Measurements from ENCODE around the gene KRT86. TPM values are rescaled to one million over a fixed set of nuclear protein-coding genes. Genes with fewer than 3 reads are reported as not detected.

KRT86 gene
- polyA plus RNA-seq, 2 of the 4 experiments (the other 2 are of a cell fraction): 23.5 to 378 TPM

GRCh38 chr12:52252728-52253343, 21.6 kb upstream of the KRT86 start:
- peaks cover 83% of the 10 kb centered on the region for H3K4me1 ChIP-seq
- ATAC-seq (peak in 1 of 2 experiments; percentile 0; a peak in 3 of 6 replicates), DNase-seq (ENCODE audit: low read depth in 1 of 2, low spot score in 1 of 2) (peak; percentile 43 to 79), FAIRE-seq (peak; percentile 70)
- no peak overlapping the region for H3K4me2 ChIP-seq
- no peaks in the 10 kb centered on the region for H3K9me3 ChIP-seq
- WGBS (ENCODE audit: missing lambda C conversion rate): 76% methylated on average over 11 of the region's 11 CpGs
- peak overlapping the region; percentile 69 to 97 for H3K27ac ChIP-seq
- ChIA-PET POLR2A (interaction anchor here (1.1 to 18.5 kb wide), 9 partner anchors 9 to 627 kb away, joined by 3 to 383 read pairs (median 6); partner anchors contain the start of gene KRT86), CTCF (interaction anchor here (0.6 to 14.8 kb wide), 32 partner anchors 8 to 627 kb away, joined by 3 to 321 read pairs (median 8); partner anchors contain the start of genes KRT7 and KRT86)
- H3K4me3 ChIP-seq: no peak overlapping the region
- no peak for TF ChIP-seq HOXB5 (CRISPR knock-in tag; IDR thresholded peaks at IDR 0.05)
- TF ChIP-seq GATA3 (IDR thresholded peaks at IDR 0.05; ENCODE audit: borderline replicate concordance): no peak
- TF ChIP-seq KDM1A (IDR thresholded peaks at IDR 0.05; ENCODE audit: low read depth): no peak
- TF ChIP-seq HOXA7 (CRISPR knock-in tag; IDR thresholded peaks at IDR 0.05): peak; percentile 82; the same call in 1 of the 2 replicates
- TF ChIP-seq TFCP2L1 (CRISPR knock-in tag; IDR thresholded peaks at IDR 0.05): peak; percentile 67; the same call in 1 of the 2 replicates
- TF ChIP-seq ZSCAN20 (CRISPR knock-in tag; IDR thresholded peaks at IDR 0.05): 0 out of 2 replicates have a peak, but pooled peaks have one; percentile 14
- no peak for TF ChIP-seq RCOR1 (IDR thresholded peaks at IDR 0.05; ENCODE audit: low read depth, low read length)
- no peak for TF ChIP-seq PHF8 (IDR thresholded peaks at IDR 0.05; ENCODE audit: borderline replicate concordance, low read depth)
- TF ChIP-seq SREBF2 (IDR thresholded peaks at IDR 0.05): no peak
- no peak for TF ChIP-seq KDM5A (IDR thresholded peaks at IDR 0.05)
- TF ChIP-seq ZFP36 (IDR thresholded peaks at IDR 0.05; ENCODE audit: borderline replicate concordance, partially characterized antibody): no peak
- no peak for TF ChIP-seq HOXB13 (CRISPR knock-in tag; IDR thresholded peaks at IDR 0.05; ENCODE audit: low read depth)
- peak; percentile 43; the same call in 1 of the 2 replicates for TF ChIP-seq POLR2AphosphoS2 (conservative IDR thresholded peaks at IDR 0.05; ENCODE audit: low read length)
- TF ChIP-seq BHLHE40 (IDR thresholded peaks at IDR 0.05; ENCODE audit: low read depth, low read length): no peak
- TF ChIP-seq JUN (IDR thresholded peaks at IDR 0.05): peak in 1 of 2 experiments; percentile 20; a peak in 2 of 5 replicates
- TF ChIP-seq FOSB (CRISPR knock-in tag; IDR thresholded peaks at IDR 0.05): peak; percentile 92
- TF ChIP-seq ATOH8 (CRISPR knock-in tag; IDR thresholded peaks at IDR 0.05; ENCODE audit: low read depth): 0 out of 2 replicates have a peak, but pooled peaks have one; percentile 22
- no peak for TF ChIP-seq NFE2L2 (conservative IDR thresholded peaks at IDR 0.05; ENCODE audit: low read length)
- TF ChIP-seq CHD4 (IDR thresholded peaks at IDR 0.05; ENCODE audit: borderline replicate concordance): no peak
- no peak for TF ChIP-seq SMC3 (IDR thresholded peaks at IDR 0.05)
- TF ChIP-seq RNF2 (IDR thresholded peaks at IDR 0.05; ENCODE audit: borderline replicate concordance, low read depth): no peak
- no peak for TF ChIP-seq REST (IDR thresholded peaks at IDR 0.05)
- TF ChIP-seq HEYL (CRISPR knock-in tag; IDR thresholded peaks at IDR 0.05): no peak
- no peak for TF ChIP-seq CBX2 (IDR thresholded peaks at IDR 0.05; ENCODE audit: borderline replicate concordance, low read depth)
- no peak for TF ChIP-seq RARB (CRISPR knock-in tag; IDR thresholded peaks at IDR 0.05)
- no peak for TF ChIP-seq CHD2 (IDR thresholded peaks at IDR 0.05; ENCODE audit: low read length, partially characterized antibody)
- peak; percentile 60; the same call in 2 of the 3 replicates for TF ChIP-seq BCL3 (IDR thresholded peaks at IDR 0.05)
- peak; percentile 15; the same call in 1 of the 2 replicates for TF ChIP-seq HMGXB4 (CRISPR knock-in tag; IDR thresholded peaks at IDR 0.05; ENCODE audit: borderline replicate concordance)
- TF ChIP-seq MAX (IDR thresholded peaks at IDR 0.05): peak; percentile 40; the same call in 1 of the 2 replicates
- no peak for TF ChIP-seq JUNB (IDR thresholded peaks at IDR 0.05)
- TF ChIP-seq MAZ (IDR thresholded peaks at IDR 0.05; ENCODE audit: borderline replicate concordance, low read depth, low read length): no peak
- no peak for TF ChIP-seq ZC3H11A (IDR thresholded peaks at IDR 0.05)
- TF ChIP-seq ZNF302 (CRISPR knock-in tag; IDR thresholded peaks at IDR 0.05): no peak
- TF ChIP-seq FOSL2 (IDR thresholded peaks at IDR 0.05): no peak
- TF ChIP-seq FOSL2 (CRISPR knock-in tag; IDR thresholded peaks at IDR 0.05): no peak
